ENCODE measurements around the gene RCAN1. TPM values are rescaled to one million over a fixed set of nuclear protein-coding genes. Genes with fewer than 3 reads are reported as not detected.

Gene RCAN1
- total and polyA plus RNA-seq, 2 of the 13 experiments (the other 11 are each of a cell fraction or from before 2014, with no cell fraction given): 9.4 to 34.1 TPM

DNA sequence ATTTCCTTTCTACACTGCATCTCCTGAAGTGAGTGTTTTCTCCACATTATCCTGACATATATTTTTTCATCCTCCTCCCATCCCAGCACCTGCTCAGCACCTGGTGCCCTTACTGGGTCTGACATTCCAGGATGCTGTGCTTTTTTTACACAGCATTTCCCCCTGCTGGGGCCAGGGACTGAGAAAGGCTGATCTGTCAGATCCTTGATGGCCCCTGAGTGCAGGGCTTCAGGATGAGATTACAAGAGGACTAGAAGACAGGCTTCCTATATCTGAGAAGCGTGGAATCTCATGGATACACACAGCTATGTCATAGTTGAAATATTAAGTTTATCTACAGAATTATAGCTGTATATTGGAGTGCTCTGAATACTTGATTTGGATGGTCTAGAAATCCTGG lies 24.4 kb downstream of the RCAN1 start:
- in situ Hi-C loops (cut with HindIII; ENCODE audit: extremely low pct_ligation_motif_present, low pct_unique_long_range_greater_than_20kb): no loop called here
- intact Hi-C loops (cut with micrococcal nuclease; ENCODE audit: unreplicated experiment): no loop called here
- H3K4me3 ChIP-seq (replicated peaks in 1 of 3; ENCODE audit: insufficient read depth in 1 of 3, low read depth in 2 of 3, low read length in 3 of 3): no peak overlapping the region
- H4K20me1 ChIP-seq (ENCODE audit: insufficient read depth, low read length): no peaks in the 10 kb centered on the region
- no peaks in the 10 kb centered on the region for H3K9me3 ChIP-seq (ENCODE audit: low read length)
- H3K36me3 ChIP-seq (replicated peaks in 1 of 2; ENCODE audit: control insufficient read depth in 1 of 2, insufficient read depth in 2 of 2, low read length in 2 of 2): no peaks in the 10 kb centered on the region
- FAIRE-seq (no peak), DNase-seq (ENCODE audit: low spot score) (no peak), ATAC-seq (no peak)
- no peaks in the 10 kb centered on the region for H3K27me3 ChIP-seq (ENCODE audit: control insufficient read depth in 1 of 2, insufficient read depth in 2 of 2, low read length in 2 of 2)
- H3K4me1 ChIP-seq (ENCODE audit: insufficient read depth, low read length): peaks cover 23% of the 10 kb centered on the region
- POLR2A ChIA-PET: no interaction called here
- H3K27ac ChIP-seq (ENCODE audit: extremely low read length, insufficient read depth, low read length): no peak overlapping the region
- CTCF ChIA-PET (ENCODE audit: low intra/inter-chr PET ratio, low total read pairs): no interaction called here
- no peak overlapping the region for H3K9ac ChIP-seq (ENCODE audit: insufficient read depth, low read depth, low read length)
- BruUV-seq (replicated peaks): no TSS peak
- H2AFZ ChIP-seq (ENCODE audit: low read length): no peak overlapping the region
- WGBS (ENCODE audit: low lambda C conversion rate): 94% methylated on average over 1 of the region's 1 CpG
- no peaks in the 10 kb centered on the region for H3K79me2 ChIP-seq (ENCODE audit: insufficient read depth, low read length)
- H3K4me2 ChIP-seq (ENCODE audit: low read depth, low read length): no peak overlapping the region
- no peak for TF ChIP-seq ZNF225 (CRISPR knock-in tag; IDR thresholded peaks at IDR 0.05)
- TF ChIP-seq, protein P1, sequence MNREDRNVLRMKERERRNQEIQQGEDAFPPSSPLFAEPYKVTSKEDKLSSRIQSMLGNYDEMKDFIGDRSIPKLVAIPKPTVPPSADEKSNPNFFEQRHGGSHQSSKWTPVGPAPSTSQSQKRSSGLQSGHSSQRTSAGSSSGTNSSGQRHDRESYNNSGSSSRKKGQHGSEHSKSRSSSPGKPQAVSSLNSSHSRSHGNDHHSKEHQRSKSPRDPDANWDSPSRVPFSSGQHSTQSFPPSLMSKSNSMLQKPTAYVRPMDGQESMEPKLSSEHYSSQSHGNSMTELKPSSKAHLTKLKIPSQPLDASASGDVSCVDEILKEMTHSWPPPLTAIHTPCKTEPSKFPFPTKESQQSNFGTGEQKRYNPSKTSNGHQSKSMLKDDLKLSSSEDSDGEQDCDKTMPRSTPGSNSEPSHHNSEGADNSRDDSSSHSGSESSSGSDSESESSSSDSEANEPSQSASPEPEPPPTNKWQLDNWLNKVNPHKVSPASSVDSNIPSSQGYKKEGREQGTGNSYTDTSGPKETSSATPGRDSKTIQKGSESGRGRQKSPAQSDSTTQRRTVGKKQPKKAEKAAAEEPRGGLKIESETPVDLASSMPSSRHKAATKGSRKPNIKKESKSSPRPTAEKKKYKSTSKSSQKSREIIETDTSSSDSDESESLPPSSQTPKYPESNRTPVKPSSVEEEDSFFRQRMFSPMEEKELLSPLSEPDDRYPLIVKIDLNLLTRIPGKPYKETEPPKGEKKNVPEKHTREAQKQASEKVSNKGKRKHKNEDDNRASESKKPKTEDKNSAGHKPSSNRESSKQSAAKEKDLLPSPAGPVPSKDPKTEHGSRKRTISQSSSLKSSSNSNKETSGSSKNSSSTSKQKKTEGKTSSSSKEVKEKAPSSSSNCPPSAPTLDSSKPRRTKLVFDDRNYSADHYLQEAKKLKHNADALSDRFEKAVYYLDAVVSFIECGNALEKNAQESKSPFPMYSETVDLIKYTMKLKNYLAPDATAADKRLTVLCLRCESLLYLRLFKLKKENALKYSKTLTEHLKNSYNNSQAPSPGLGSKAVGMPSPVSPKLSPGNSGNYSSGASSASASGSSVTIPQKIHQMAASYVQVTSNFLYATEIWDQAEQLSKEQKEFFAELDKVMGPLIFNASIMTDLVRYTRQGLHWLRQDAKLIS (CRISPR knock-in tag; IDR thresholded peaks at IDR 0.05): no peak
- TF ChIP-seq, protein P2, sequence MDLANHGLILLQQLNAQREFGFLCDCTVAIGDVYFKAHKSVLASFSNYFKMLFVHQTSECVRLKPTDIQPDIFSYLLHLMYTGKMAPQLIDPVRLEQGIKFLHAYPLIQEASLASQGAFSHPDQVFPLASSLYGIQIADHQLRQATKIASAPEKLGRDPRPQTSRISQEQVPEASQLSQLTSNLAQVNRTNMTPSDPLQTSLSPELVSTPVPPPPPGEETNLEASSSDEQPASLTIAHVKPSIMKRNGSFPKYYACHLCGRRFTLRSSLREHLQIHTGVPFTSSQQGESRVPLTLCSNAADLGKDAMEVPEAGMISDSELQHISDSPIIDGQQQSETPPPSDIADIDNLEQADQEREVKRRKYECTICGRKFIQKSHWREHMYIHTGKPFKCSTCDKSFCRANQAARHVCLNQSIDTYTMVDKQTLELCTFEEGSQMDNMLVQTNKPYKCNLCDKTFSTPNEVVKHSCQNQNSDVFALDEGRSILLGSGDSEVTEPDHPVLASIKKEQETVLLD (CRISPR knock-in tag; IDR thresholded peaks at IDR 0.05; ENCODE audit: low read depth): no peak
- TF ChIP-seq FOXP1 (IDR thresholded peaks at IDR 0.05): no peak
- no peak for TF ChIP-seq FOXP1 (CRISPR knock-in tag; IDR thresholded peaks at IDR 0.05)
- TF ChIP-seq, protein P3, sequence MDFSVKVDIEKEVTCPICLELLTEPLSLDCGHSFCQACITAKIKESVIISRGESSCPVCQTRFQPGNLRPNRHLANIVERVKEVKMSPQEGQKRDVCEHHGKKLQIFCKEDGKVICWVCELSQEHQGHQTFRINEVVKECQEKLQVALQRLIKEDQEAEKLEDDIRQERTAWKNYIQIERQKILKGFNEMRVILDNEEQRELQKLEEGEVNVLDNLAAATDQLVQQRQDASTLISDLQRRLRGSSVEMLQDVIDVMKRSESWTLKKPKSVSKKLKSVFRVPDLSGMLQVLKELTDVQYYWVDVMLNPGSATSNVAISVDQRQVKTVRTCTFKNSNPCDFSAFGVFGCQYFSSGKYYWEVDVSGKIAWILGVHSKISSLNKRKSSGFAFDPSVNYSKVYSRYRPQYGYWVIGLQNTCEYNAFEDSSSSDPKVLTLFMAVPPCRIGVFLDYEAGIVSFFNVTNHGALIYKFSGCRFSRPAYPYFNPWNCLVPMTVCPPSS (IDR thresholded peaks at IDR 0.05): no peak
- TF ChIP-seq SIN3A (IDR thresholded peaks at IDR 0.05; ENCODE audit: borderline replicate concordance, low read depth, low read length): no peak
- TF ChIP-seq PITX1 (CRISPR knock-in tag; IDR thresholded peaks at IDR 0.05): no peak
- no peak for TF ChIP-seq RBFOX2 (IDR thresholded peaks at IDR 0.05; ENCODE audit: low read depth, low read length)
- TF ChIP-seq ZFAT (CRISPR knock-in tag; conservative IDR thresholded peaks at IDR 0.05): no peak
- no peak for TF ChIP-seq ZNF546 (CRISPR knock-in tag; conservative IDR thresholded peaks at IDR 0.05)
- TF ChIP-seq, protein P4, sequence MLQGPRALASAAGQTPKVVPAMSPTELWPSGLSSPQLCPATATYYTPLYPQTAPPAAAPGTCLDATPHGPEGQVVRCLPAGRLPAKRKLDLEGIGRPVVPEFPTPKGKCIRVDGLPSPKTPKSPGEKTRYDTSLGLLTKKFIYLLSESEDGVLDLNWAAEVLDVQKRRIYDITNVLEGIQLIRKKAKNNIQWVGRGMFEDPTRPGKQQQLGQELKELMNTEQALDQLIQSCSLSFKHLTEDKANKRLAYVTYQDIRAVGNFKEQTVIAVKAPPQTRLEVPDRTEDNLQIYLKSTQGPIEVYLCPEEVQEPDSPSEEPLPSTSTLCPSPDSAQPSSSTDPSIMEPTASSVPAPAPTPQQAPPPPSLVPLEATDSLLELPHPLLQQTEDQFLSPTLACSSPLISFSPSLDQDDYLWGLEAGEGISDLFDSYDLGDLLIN (CRISPR knock-in tag; IDR thresholded peaks at IDR 0.05; ENCODE audit: borderline replicate concordance): no peak
- no peak for TF ChIP-seq ZNF773 (CRISPR knock-in tag; IDR thresholded peaks at IDR 0.05; ENCODE audit: borderline replicate concordance)
- no peak for TF ChIP-seq NFE2L1 (CRISPR knock-in tag; IDR thresholded peaks at IDR 0.05; ENCODE audit: borderline replicate concordance)
- TF ChIP-seq, protein P5, sequence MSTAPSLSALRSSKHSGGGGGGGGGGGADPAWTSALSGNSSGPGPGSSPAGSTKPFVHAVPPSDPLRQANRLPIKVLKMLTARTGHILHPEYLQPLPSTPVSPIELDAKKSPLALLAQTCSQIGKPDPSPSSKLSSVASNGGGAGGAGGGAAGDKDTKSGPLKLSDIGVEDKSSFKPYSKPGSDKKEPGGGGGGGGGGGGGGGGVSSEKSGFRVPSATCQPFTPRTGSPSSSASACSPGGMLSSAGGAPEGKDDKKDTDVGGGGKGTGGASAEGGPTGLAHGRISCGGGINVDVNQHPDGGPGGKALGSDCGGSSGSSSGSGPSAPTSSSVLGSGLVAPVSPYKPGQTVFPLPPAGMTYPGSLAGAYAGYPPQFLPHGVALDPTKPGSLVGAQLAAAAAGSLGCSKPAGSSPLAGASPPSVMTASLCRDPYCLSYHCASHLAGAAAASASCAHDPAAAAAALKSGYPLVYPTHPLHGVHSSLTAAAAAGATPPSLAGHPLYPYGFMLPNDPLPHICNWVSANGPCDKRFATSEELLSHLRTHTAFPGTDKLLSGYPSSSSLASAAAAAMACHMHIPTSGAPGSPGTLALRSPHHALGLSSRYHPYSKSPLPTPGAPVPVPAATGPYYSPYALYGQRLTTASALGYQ (CRISPR knock-in tag; IDR thresholded peaks at IDR 0.05): no peak
- no peak for TF ChIP-seq RCOR2 (CRISPR knock-in tag; IDR thresholded peaks at IDR 0.05)

All from HepG2 (cell line).